CD4-positive, alpha-beta T cell treated with Interleukin-21 for 1 hour (primary cell): Measurements from ENCODE around the gene KIAA0513.

Experiments
- DNase-seq: peaks from one replicate; pipeline ENCODE4 v3.0.0-alpha.2; 2020

Gene KIAA0513

GRCh38 chr16:85123891-85124635 is 96.5 kb downstream of the KIAA0513 start:
- DNase-seq: no peak

- DNase-seq: no peak
Observed at GRCh38 chr16:85124636-85125346, 97.2 kb downstream of the KIAA0513 start.

- no peak for DNase-seq
Observed at GRCh38 chr16:85125570-85126393, 98.2 kb downstream of the KIAA0513 start.

GRCh38 chr16:85126394-85126704 is 98.8 kb downstream of the KIAA0513 start:
- DNase-seq: no peak

- no peak for DNase-seq
Observed at GRCh38 chr16:85126705-85127378, 99.2 kb downstream of the KIAA0513 start.

- no peak for DNase-seq
Observed at GRCh38 chr16:85127379-85127723, 99.8 kb downstream of the KIAA0513 start.

GRCh38 chr16:85128079-85128837 is 100.7 kb downstream of the KIAA0513 start:
- no peak for DNase-seq

- DNase-seq: no peak
Observed at GRCh38 chr16:85129876-85130704, 102.5 kb downstream of the KIAA0513 start.

GRCh38 chr16:85130705-85131028 is 103.1 kb downstream of the KIAA0513 start:
- no peak for DNase-seq

- no peak for DNase-seq
Observed at GRCh38 chr16:85132456-85133289, 105.1 kb downstream of the KIAA0513 start.

GRCh38 chr16:85133290-85133599 is 105.7 kb downstream of the KIAA0513 start:
- no peak for DNase-seq

GRCh38 chr16:85134076-85134788 is 106.6 kb downstream of the KIAA0513 start:
- no peak for DNase-seq

GRCh38 chr16:85134789-85135142 is 107.2 kb downstream of the KIAA0513 start:
- no peak for DNase-seq

GRCh38 chr16:85136213-85136701 is 108.7 kb downstream of the KIAA0513 start:
- DNase-seq: no peak

GRCh38 chr16:85136702-85137322 is 109.2 kb downstream of the KIAA0513 start:
- no peak for DNase-seq

- DNase-seq: no peak
Observed at GRCh38 chr16:85137323-85138072, 109.9 kb downstream of the KIAA0513 start.

- no peak for DNase-seq
Observed at GRCh38 chr16:85138073-85138824, 110.7 kb downstream of the KIAA0513 start.
